HPDE6-E6E7 (cell line): ENCODE data around the gene RNF121.

ENCODE experiments used
- DNase-seq: peaks from one replicate; pipeline ENCODE4 v3.0.0; 2011; ENCODE audit warnings: missing footprints; ENCODE audit errors: extremely low spot score

Gene RNF121

GRCh38 chr11:71934213-71934612, 5.4 kb downstream of the RNF121 start:
- DNase-seq, result no peak

GRCh38 chr11:71935338-71935925, 6.6 kb downstream of the RNF121 start:
- no peak for DNase-seq

- DNase-seq, result no peak
Observed at GRCh38 chr11:71936825-71937224, 8.0 kb downstream of the RNF121 start.

GRCh38 chr11:71937826-71938225, 9.0 kb downstream of the RNF121 start:
- no peak for DNase-seq

- no peak for DNase-seq
Observed at GRCh38 chr11:71940561-71941219, 11.8 kb downstream of the RNF121 start.

GRCh38 chr11:71946144-71946571, 17.3 kb downstream of the RNF121 start:
- no peak for DNase-seq

GRCh38 chr11:71947498-71947897, 18.7 kb downstream of the RNF121 start:
- DNase-seq, result no peak

- DNase-seq, result no peak
Observed at GRCh38 chr11:71948314-71949027, 19.6 kb downstream of the RNF121 start.

GRCh38 chr11:71949034-71949433, 20.2 kb downstream of the RNF121 start:
- no peak for DNase-seq

GRCh38 chr11:71951741-71952310, 23.0 kb downstream of the RNF121 start:
- DNase-seq, result no peak

- no peak for DNase-seq
Observed at GRCh38 chr11:71955898-71956456, 27.1 kb downstream of the RNF121 start.

GRCh38 chr11:71962428-71963038, 33.7 kb downstream of the RNF121 start:
- DNase-seq, result no peak

GRCh38 chr11:71963468-71963867, 34.6 kb downstream of the RNF121 start:
- DNase-seq, result no peak

- no peak for DNase-seq
Observed at GRCh38 chr11:71964641-71965040, 35.8 kb downstream of the RNF121 start.

GRCh38 chr11:71971680-71972079, 42.8 kb downstream of the RNF121 start:
- DNase-seq, result no peak

GRCh38 chr11:71976551-71976950, 47.7 kb downstream of the RNF121 start:
- DNase-seq, result no peak

- DNase-seq, result no peak
Observed at GRCh38 chr11:71977090-71977489, 48.2 kb downstream of the RNF121 start.

- no peak for DNase-seq
Observed at GRCh38 chr11:71977743-71978418, 49.0 kb downstream of the RNF121 start.

- no peak for DNase-seq
Observed at GRCh38 chr11:71979094-71979493, 50.2 kb downstream of the RNF121 start.

- DNase-seq, result no peak
Observed at GRCh38 chr11:71979602-71980001, 50.8 kb downstream of the RNF121 start.

- DNase-seq, result no peak
Observed at GRCh38 chr11:71986131-71986530, 57.3 kb downstream of the RNF121 start.
